Neural progenitor cell (in vitro differentiated cells): ENCODE data around the gene LMO1. TPM values are rescaled to one million over a fixed set of nuclear protein-coding genes. Genes with fewer than 3 reads are reported as not detected.

ENCODE experiments used
- DNase-seq: peaks from one replicate; pipeline ENCODE4 v3.0.0-alpha.2; 2016; ENCODE audit warnings: low spot score
- H2AFZ ChIP-seq: fragments of 200-600 bp; sonication (generic); replicated peaks from 2 replicates; pipeline ENCODE4 v1.6.1; 2016; ENCODE audit warnings: antibody characterized with exemption
- H3F3A ChIP-seq: fragments of 200-600 bp; sonication (generic); 2 replicates; pipeline ENCODE4 v1.6.1; 2016; ENCODE audit warnings: antibody characterized with exemption, low read depth
- H3K27ac ChIP-seq: fragments of 200-600 bp; sonication (generic); 2 replicates; pipeline ENCODE4 v1.5.1; 2016; ENCODE audit warnings: mild to moderate bottlenecking
- H3K27me3 ChIP-seq: fragments of 200-600 bp; sonication (generic); 2 replicates; pipeline ENCODE4 v1.6.1; 2016; ENCODE audit warnings: mild to moderate bottlenecking, moderate library complexity
- H3K36me3 ChIP-seq: fragments of 200-600 bp; sonication (generic); 2 replicates; pipeline ENCODE4 v1.5.1; 2016
- H3K4me1 ChIP-seq: fragments of 200-600 bp; sonication (generic); 2 replicates; pipeline ENCODE4 v1.6.1; 2016; ENCODE audit warnings: mixed run types
- H3K4me2 ChIP-seq: fragments of 200-600 bp; sonication (generic); 2 replicates; pipeline ENCODE4 v1.6.1; 2016
- H3K4me3 ChIP-seq: fragments of 200-600 bp; sonication (generic); 2 replicates; pipeline ENCODE4 v1.5.1; 2016
- H3K79me2 ChIP-seq: fragments of 200-600 bp; sonication (generic); 2 replicates; pipeline ENCODE4 v1.6.1; 2016; ENCODE audit warnings: low read depth
- H3K9ac ChIP-seq: fragments of 200-600 bp; sonication (generic); 2 replicates; pipeline ENCODE4 v1.6.1; 2016
- H3K9me3 ChIP-seq: fragments of 200-600 bp; sonication (generic); 2 replicates; pipeline ENCODE4 v1.5.1; 2016; ENCODE audit warnings: low read depth
- H4K20me1 ChIP-seq: fragments of 200-600 bp; sonication (generic); 2 replicates; pipeline ENCODE4 v1.6.1; 2016; ENCODE audit warnings: low read depth
- H3K27ac Mint-ChIP-seq: 3 replicates; pipeline ENCODE4 v1.8.0; 2021; ENCODE audit warnings: mixed read lengths
- H3K27me3 Mint-ChIP-seq: 2 replicates; pipeline ENCODE4 v1.8.0; 2022; ENCODE audit warnings: low read depth, mild to moderate bottlenecking, inconsistent platforms, moderate library complexity, mixed read lengths; ENCODE audit not compliant: insufficient read depth
- H3K36me3 Mint-ChIP-seq: 3 replicates; pipeline ENCODE4 v1.8.0; 2021; ENCODE audit warnings: mixed read lengths
- H3K4me1 Mint-ChIP-seq: 3 replicates; pipeline ENCODE4 v1.8.0; 2021; ENCODE audit warnings: mixed read lengths
- H3K4me3 Mint-ChIP-seq: 3 replicates; pipeline ENCODE4 v1.8.0; 2021; ENCODE audit warnings: mild to moderate bottlenecking, moderate library complexity, mixed read lengths
- H3K9me3 Mint-ChIP-seq: 3 replicates; pipeline ENCODE4 v1.8.0; 2020; ENCODE audit warnings: mixed read lengths
- EZH2 ChIP-seq: fragments of 200-600 bp; sonication (generic); IDR thresholded peaks from 2 replicates; pipeline ENCODE4 v1.6.1; 2017; ENCODE audit warnings: antibody characterized with exemption, mild to moderate bottlenecking, moderate library complexity
- EZH2phosphoT487 ChIP-seq: fragments of 200-600 bp; sonication (generic); IDR thresholded peaks from 2 replicates; pipeline ENCODE4 v1.6.1; 2017; ENCODE audit warnings: antibody characterized with exemption
- total RNA-seq: library from RNA; depleted of rRNA; stranded (reverse); fragments of >200 nt; gene quantifications from 2 replicates; pipeline ENCODE4 v1.2.3, GENCODE V29; 2015; ENCODE audit warnings: low replicate concordance
- TF ChIP-seq, protein P1 (sequence below): fragments of 200-600 bp; sonication (generic); IDR thresholded peaks from 2 replicates; pipeline ENCODE4 v1.5.1; 2017; ENCODE audit warnings: antibody characterized with exemption, mild to moderate bottlenecking

LMO1 gene
- total RNA-seq, 1 donor from 2014 or later, result 2.9 TPM

DNA sequence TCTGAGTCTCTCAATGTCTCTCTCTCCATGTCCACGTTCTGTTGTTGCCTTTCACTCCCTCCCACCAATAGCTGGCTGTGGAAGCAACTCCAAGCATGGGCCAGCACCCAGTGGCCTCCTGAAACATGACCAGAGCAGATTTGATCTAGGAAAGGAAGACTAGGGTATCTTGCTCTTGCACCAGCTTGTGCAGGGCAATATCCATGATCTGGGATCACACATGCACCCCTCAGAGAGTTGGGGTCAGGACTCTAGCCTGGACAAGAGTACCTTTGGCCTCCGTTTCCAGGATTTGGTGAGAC, 60.3 kb downstream of the LMO1 start:
- Histone ChIP-seq H3K4me1 (peaks cover 25% of the 10 kb centered on the region), H3K4me3 (no peak overlapping the region), H3K9ac (no peak overlapping the region), H3K36me3 (no peaks in the 10 kb centered on the region), H3K9me3 (no peaks in the 10 kb centered on the region), H3K79me2 (no peaks in the 10 kb centered on the region), H2AFZ (no peak overlapping the region), H3K27ac (no peak overlapping the region), H4K20me1 (no peaks in the 10 kb centered on the region), H3F3A (peaks cover 29% of the 10 kb centered on the region), H3K27me3 (peaks cover 7% of the 10 kb centered on the region), H3K4me2 (no peak overlapping the region)
- TF ChIP-seq, protein P1, sequence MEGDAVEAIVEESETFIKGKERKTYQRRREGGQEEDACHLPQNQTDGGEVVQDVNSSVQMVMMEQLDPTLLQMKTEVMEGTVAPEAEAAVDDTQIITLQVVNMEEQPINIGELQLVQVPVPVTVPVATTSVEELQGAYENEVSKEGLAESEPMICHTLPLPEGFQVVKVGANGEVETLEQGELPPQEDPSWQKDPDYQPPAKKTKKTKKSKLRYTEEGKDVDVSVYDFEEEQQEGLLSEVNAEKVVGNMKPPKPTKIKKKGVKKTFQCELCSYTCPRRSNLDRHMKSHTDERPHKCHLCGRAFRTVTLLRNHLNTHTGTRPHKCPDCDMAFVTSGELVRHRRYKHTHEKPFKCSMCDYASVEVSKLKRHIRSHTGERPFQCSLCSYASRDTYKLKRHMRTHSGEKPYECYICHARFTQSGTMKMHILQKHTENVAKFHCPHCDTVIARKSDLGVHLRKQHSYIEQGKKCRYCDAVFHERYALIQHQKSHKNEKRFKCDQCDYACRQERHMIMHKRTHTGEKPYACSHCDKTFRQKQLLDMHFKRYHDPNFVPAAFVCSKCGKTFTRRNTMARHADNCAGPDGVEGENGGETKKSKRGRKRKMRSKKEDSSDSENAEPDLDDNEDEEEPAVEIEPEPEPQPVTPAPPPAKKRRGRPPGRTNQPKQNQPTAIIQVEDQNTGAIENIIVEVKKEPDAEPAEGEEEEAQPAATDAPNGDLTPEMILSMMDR, result no peak
- TF ChIP-seq EZH2 (no peak), EZH2phosphoT487 (no peak)
- no peak overlapping the region for H3K4me3 Mint-ChIP-seq
- no peak for DNase-seq
- peaks cover 6% of the 10 kb centered on the region for H3K27me3 Mint-ChIP-seq
- no peak overlapping the region for H3K27ac Mint-ChIP-seq
- H3K4me1 Mint-ChIP-seq, result peaks cover 32% of the 10 kb centered on the region
- no peaks in the 10 kb centered on the region for H3K9me3 Mint-ChIP-seq
- no peaks in the 10 kb centered on the region for H3K36me3 Mint-ChIP-seq

DNA sequence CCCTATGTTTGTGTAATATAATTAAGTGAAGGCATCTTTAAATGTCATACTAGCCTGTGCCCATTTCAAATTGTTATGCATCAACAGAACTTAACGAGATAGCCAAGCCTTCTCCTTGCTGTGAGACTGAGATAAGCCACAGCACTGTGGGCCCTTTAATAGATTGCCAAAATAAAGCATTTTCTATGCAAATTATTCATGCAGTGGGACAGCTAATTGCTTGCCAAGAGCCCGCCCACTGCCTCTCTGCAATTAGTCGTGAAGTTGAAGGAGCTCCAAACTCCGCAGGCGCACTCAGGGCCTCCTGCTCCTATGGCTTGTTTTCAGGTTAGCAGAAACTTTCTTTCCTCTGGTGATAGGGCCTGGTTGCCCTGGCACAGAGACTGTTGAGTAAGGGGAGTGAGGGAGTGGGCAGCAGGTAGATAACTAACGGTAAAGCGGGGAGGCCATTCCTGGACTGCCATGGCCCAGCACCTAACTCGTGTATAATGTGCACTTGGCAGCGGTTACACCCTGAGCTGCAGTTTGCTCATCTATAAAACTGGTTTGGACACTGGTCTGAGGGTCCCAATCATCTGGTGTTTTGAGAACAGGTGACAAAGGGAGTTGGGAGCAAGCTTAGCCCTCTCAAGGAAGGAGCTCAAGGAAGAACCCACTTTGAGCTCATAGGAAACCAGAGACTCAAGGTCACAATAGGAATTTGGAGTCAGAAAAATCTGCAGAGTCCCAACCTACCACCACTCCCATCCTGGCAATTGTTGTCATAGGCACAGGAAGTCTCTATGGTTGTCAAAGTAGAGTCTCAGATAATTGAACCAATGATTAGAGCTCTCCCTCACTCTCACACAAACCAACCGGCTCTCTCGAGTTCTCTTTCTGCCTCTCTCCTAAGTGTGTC, 60.9 kb downstream of the LMO1 start:
- Histone ChIP-seq H4K20me1 (no peaks in the 10 kb centered on the region), H3K27ac (no peak overlapping the region), H3K4me2 (no peak overlapping the region), H2AFZ (no peak overlapping the region), H3K4me1 (peaks cover 23% of the 10 kb centered on the region), H3K36me3 (no peaks in the 10 kb centered on the region), H3K27me3 (peaks cover 12% of the 10 kb centered on the region), H3K9ac (no peak overlapping the region), H3F3A (peaks cover 24% of the 10 kb centered on the region), H3K4me3 (no peak overlapping the region), H3K9me3 (no peaks in the 10 kb centered on the region), H3K79me2 (no peaks in the 10 kb centered on the region)
- no peak for DNase-seq
- Mint-ChIP-seq H3K9me3 (no peaks in the 10 kb centered on the region), H3K27me3 (peaks cover 9% of the 10 kb centered on the region), H3K4me1 (peaks cover 28% of the 10 kb centered on the region), H3K27ac (no peak overlapping the region), H3K4me3 (no peak overlapping the region), H3K36me3 (no peaks in the 10 kb centered on the region)
- TF ChIP-seq EZH2, result no peak
- TF ChIP-seq, protein P1, result no peak
- TF ChIP-seq EZH2phosphoT487, result no peak

DNA sequence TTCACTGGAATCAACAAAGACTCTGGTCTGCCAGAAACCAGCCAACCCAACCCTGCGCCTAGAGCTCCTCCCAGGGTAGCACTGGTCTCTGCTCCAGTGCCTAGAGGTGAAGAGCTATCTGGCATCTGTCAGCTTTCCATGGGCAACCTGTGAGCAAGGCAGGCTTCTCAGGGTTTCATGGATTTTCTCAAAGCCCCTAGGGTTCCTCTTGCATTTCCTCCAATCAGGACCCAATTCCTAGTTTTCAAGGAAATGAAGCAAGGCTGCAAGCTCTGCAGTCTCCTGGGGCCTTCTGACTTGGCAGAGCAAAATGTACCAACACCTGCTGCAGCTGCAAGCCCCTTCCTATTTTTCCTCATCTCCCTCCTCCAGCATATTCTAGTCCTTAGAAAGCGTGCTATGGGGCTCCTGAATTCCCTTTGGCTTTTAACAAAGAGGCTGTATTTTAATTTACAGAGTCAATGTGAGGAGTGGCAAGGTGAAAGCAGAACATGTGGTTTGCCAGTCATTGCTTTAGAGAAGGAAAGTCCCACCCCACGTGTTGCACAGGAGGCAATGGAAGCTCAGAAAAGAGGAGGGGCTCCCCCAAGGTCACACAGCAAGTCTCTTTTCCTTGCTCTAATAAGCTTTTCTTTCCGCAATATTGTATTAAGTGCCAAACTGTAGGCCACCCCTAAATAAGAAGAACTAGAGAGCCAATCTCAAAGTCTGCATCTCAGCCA, 61.9 kb downstream of the LMO1 start:
- H3K9me3 ChIP-seq, result no peaks in the 10 kb centered on the region
- H3K79me2 ChIP-seq, result no peaks in the 10 kb centered on the region
- no peak overlapping the region for H2AFZ ChIP-seq
- no peak overlapping the region for H3K4me2 ChIP-seq
- H3K4me1 Mint-ChIP-seq, result peaks cover 18% of the 10 kb centered on the region
- no peaks in the 10 kb centered on the region for H3K9me3 Mint-ChIP-seq
- no peak overlapping the region for H3K27ac Mint-ChIP-seq
- TF ChIP-seq, protein P1, result no peak
- no peak for TF ChIP-seq EZH2phosphoT487
- TF ChIP-seq EZH2, result no peak
- no peak overlapping the region for H3K27ac ChIP-seq
- H3K36me3 ChIP-seq, result no peaks in the 10 kb centered on the region
- peaks cover 13% of the 10 kb centered on the region for H3K4me1 ChIP-seq
- H3K27me3 ChIP-seq, result peaks cover 21% of the 10 kb centered on the region
- no peak overlapping the region for H3K9ac ChIP-seq
- no peak overlapping the region for H3K4me3 ChIP-seq
- H4K20me1 ChIP-seq, result no peaks in the 10 kb centered on the region
- peaks cover 14% of the 10 kb centered on the region for H3F3A ChIP-seq
- DNase-seq, result no peak
- no peak overlapping the region for H3K4me3 Mint-ChIP-seq
- H3K27me3 Mint-ChIP-seq, result peaks cover 12% of the 10 kb centered on the region
- H3K36me3 Mint-ChIP-seq, result no peaks in the 10 kb centered on the region
